Motor neuron (in vitro differentiated cells): Measurements from ENCODE around the gene RAP1A. TPM values are rescaled to one million over a fixed set of nuclear protein-coding genes. Genes with fewer than 3 reads are reported as not detected.
"Not testable (repeated sequence)": the region's sequence is repeated elsewhere in the genome, so short reads cannot be mapped to it uniquely, and the experiment has no call there.

Experiments used
- ATAC-seq, 8 experiments: fragments of 200-7000 bp; cut with Tn5 transposase; replicated peaks in 6 of 8; 2 replicates each; pipeline ENCODE4 v1.8.0; 2021; ENCODE audit warnings: mild to moderate bottlenecking in 8 of 8, moderate library complexity in 8 of 8
- H3K27ac ChIP-seq, 2 donors: fragments of 250-450 bp; sonication (Bioruptor Pico); 2 replicates each; pipeline ENCODE4 v1.9.0; 2021; ENCODE audit warnings: antibody characterized with exemption in 2 of 2, mild to moderate bottlenecking in 2 of 2, moderate library complexity in 1 of 2
- H3K4me1 ChIP-seq, 2 donors: fragments of 250-450 bp; sonication (Bioruptor Pico); replicated peaks in 1 of 2; 2 replicates each; pipeline ENCODE4 v1.6.1; 2021; ENCODE audit warnings: antibody characterized with exemption in 2 of 2, mild to moderate bottlenecking in 2 of 2, moderate library complexity in 1 of 2
- H3K4me3 ChIP-seq, 5 donors: fragments of 250-450 bp; sonication (Bioruptor Pico); 2 replicates each; pipeline ENCODE4 v1.9.0; 2021; ENCODE audit warnings: antibody characterized with exemption in 5 of 5, mild to moderate bottlenecking in 5 of 5, moderate library complexity in 4 of 5
- WGBS, 10 experiments: fragments of 450-650 bp; shearing (Covaris generic); methylation state at CpG; one replicate each; pipeline ENCODE4 v1.0.0; 2022; 5-methylcytosine and 5-hydroxymethylcytosine counted together
- in situ Hi-C, 9 experiments: fragments of 400-800 bp; cut with MboI; loops; one replicate each; pipeline ENCODE4 v1.15.0; 2021; ENCODE audit warnings: low sequenced_read_pairs in 9 of 9, low pct_unique_long_range_greater_than_20kb in 2 of 9; ENCODE audit not compliant: unreplicated experiment in 9 of 9
- total RNA-seq, 8 experiments: library from RNA; unstranded; fragments of 300-600 nt; gene quantifications; 2 replicates each; pipeline versions ENCODE4 v1.2.3 to v1.2.4, GENCODE V29; 2022

The RAP1A gene
- total RNA-seq, 8 experiments from 2014 or later, result 15.2 to 42.6 (median 26.3) TPM

DNA sequence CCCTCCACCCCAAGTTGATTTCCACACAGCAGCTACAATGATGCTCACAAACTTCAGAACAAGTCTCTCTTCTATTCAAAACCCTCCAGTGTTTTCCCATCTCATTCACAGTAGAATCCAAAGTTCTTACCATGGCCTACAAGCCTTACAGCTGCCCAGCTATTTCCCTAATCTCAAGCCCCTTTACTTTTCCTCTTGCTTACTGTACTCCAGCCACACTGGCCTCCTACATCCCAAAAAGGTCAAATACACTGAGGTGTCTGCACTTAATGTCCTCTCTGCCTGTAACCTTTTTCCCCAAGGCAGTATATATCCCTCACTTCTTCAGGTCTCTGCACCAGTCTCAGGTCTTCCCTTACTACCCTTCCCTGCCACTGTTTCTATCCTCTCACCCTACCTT is 2.6 kb downstream of the RAP1A start:
- in situ Hi-C loops, result no loop called here
- Histone ChIP-seq H3K4me3 (no peak overlapping the region), H3K4me1 (peaks cover 9 to 15% of the 10 kb centered on the region in 2 donors), H3K27ac (no peak overlapping the region)
- no peak for ATAC-seq

DNA sequence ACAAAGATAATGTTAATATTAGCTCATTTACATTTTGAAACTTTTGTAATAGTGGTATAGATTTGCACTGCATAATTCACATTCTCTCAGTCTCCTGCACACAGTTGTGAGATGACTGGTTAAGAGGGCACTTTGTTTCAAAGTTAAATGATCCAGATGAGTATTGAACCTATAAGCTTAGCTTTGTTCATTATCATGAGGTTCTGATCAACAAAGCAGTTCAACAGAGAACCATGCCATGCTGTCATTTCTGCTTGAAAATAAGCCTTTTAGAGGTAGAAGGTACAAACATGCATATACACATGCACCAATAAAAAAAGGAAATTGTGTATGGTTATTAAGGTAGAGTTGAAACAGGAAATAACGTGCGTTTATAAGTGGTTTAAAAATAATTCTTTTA is 4.8 kb downstream of the RAP1A start:
- peaks cover 4 to 13% of the 10 kb centered on the region in 2 donors for H3K4me1 ChIP-seq
- WGBS, 10 experiments, result 54 to 100% (median 93%) methylated on average over 2 of the region's 2 CpGs; no CpG with 5 or more reads in 1 of the 10 experiments
- no peak for ATAC-seq
- H3K27ac ChIP-seq, result no peak overlapping the region
- in situ Hi-C loops, result no loop called here
- H3K4me3 ChIP-seq, result no peak overlapping the region

DNA sequence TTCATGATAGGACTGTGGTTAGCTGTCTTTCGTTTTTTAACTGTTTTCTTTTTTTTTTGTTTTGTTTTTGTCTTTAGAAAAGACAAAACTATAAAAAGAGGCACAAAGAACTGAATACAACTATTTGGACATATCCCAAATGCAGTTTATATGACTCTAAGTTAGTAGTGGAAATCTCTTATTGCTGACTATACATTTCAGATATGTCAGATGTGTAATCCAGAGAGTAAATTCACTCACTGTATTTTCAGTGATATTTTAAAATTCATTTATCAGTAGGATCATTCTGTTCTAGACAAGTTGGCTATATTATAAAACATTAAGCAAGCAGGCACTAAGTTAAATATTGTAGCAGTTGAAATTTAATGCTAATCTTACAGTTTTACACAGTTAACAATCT is 5.7 kb downstream of the RAP1A start:
- in situ Hi-C loops, result no loop called here
- no peak overlapping the region for H3K4me3 ChIP-seq
- WGBS, 10 experiments, result 10 to 100% (median 75%) methylated on average over 1 of the region's 1 CpG
- H3K4me1 ChIP-seq, result peaks cover 4 to 13% of the 10 kb centered on the region in 2 donors
- no peak for ATAC-seq
- no peak overlapping the region for H3K27ac ChIP-seq

- Histone ChIP-seq H3K4me1 (no peaks in the 10 kb centered on the region), H3K27ac (no peak overlapping the region), H3K4me3 (no peak overlapping the region)
- 0 to 100% (median 63%) methylated on average over 1 to 2 of the region's 2 CpGs; no CpG with 5 or more reads in 2 of the 10 experiments for WGBS, 10 experiments
- in situ Hi-C loops, result no loop called here
- ATAC-seq, result peak in 3 of 8 experiments; percentile 32 to 40 (median 38)
These were observed 8.6 kb downstream of the RAP1A start for GRCh38 chr1:111628153-111628552.

- Histone ChIP-seq H3K27ac (no peak overlapping the region), H3K4me3 (no peak overlapping the region), H3K4me1 (no peaks in the 10 kb centered on the region)
- ATAC-seq, result no peak
- WGBS, 10 experiments, result 85 to 100% (median 97%) methylated on average over 1 to 4 of the region's 4 CpGs
- in situ Hi-C loops, result no loop called here
These were observed 9.8 kb downstream of the RAP1A start for GRCh38 chr1:111629190-111629954.

DNA sequence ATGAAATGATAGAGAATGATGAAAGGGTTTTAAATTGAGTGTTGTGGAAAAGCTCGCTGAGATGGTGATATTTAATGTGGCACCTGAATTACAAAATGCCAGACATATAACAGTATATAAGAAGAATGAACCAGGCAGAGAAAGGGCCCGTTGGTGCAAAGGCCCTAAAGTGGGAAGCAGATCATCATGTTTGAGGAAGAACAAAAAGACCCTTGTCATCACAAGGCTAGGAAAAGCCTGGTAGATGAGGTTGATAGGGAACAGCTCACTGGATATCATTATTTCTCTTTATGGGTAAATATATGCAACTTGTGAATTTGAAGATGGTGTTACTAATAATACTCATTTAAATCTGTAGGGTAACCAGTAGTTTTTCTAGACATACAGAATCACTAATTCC is 11.0 kb downstream of the RAP1A start:
- H3K4me3 ChIP-seq, result no peak overlapping the region
- no peaks in the 10 kb centered on the region for H3K4me1 ChIP-seq
- H3K27ac ChIP-seq, result no peak overlapping the region
- no peak for ATAC-seq
- in situ Hi-C loops, result no loop called here
- WGBS, 10 experiments, result 60 to 100% (median 91%) methylated on average over 1 to 2 of the region's 2 CpGs

DNA sequence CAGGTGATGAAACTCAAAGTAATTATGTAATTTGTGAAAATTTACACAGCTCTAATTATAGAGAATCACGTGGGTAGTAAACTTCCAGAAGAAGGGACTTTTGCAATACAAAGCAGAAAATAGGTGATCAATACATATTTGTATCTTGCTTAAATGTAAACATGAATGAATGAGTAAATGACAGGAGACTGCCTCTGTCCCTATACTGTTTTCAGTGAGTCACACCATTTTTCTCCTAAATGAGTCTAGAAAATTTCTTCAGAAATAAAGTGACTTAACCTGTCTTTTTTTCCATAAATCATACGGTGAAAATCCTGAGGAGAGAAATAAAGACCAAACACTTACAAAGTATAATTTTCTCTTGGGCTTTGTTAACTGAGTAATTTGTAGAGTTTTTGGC is 11.9 kb downstream of the RAP1A start:
- no peaks in the 10 kb centered on the region for H3K4me1 ChIP-seq
- no peak for ATAC-seq
- in situ Hi-C loops, result no loop called here
- H3K4me3 ChIP-seq, result no peak overlapping the region
- no peak overlapping the region for H3K27ac ChIP-seq
- 41 to 100% (median 68%) methylated on average over 1 to 2 of the region's 2 CpGs for WGBS, 10 experiments

DNA sequence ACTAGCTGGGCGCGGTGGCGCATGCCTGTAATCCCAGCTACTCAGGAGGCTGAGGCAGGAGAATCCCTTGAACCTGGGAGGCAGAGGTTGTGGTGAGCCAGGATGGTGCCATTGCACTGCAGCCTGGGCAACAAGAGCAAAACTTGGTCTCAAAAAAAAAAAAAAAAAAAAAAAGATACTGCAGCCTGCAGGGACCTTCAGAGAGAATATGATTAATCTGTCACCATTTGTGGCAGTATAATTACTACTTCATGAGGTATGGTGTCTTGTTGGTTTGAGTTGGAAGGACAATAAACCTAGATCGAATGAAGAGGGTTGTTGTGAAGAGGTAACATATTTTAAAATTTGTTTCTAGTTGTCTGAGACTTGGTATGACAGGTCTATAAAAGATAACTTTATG is 13.2 kb downstream of the RAP1A start:
- H3K4me1 ChIP-seq, H3K27ac ChIP-seq, in situ Hi-C loops, ATAC-seq, H3K4me3 ChIP-seq: not testable (repeated sequence)
- 83 to 100% (median 100%) methylated on average over 1 to 4 of the region's 4 CpGs; no CpG with 5 or more reads in 1 of the 10 experiments for WGBS, 10 experiments

DNA sequence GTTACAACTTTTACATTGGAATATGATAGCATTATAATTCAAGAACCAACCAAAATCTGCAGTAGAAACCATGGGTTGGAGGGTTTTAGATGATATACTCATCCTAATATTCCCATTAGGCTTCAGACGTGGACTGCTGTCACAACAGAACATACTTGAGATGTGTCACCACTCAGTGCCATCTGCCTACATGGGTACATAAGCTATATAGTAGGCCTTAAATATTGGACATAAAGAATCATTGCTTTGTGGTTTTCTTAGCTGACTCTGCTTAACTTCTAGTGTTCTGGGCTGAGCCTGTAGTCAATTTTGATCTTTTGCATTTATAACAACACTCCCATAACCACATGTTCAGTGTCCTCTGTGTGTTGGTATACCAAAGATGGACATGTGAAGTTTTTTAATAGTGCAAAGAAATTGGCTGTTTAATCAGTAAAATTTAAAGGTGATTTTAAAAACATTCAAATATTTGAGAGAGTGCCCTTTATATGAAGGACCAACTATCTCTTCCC is 14.2 kb downstream of the RAP1A start:
- Histone ChIP-seq H3K4me1 (no peaks in the 10 kb centered on the region), H3K27ac (no peak overlapping the region), H3K4me3 (no peak overlapping the region)
- in situ Hi-C loops, result no loop called here
- WGBS, 10 experiments, result 8 to 100% (median 83%) methylated on average over 1 of the region's 1 CpG; no CpG with 5 or more reads in 4 of the 10 experiments
- ATAC-seq, result peak in 3 of 8 experiments; percentile 66 to 95 (median 84)

GRCh38 chr1:111635324-111636009 is 15.9 kb downstream of the RAP1A start:
- peak in 2 of 8 experiments; percentile 19 to 22 for ATAC-seq
- Histone ChIP-seq H3K4me1 (no peaks in the 10 kb centered on the region), H3K27ac (no peak overlapping the region), H3K4me3 (no peak overlapping the region)
- 82 to 100% (median 100%) methylated on average over 1 to 2 of the region's 2 CpGs; no CpG with 5 or more reads in 1 of the 10 experiments for WGBS, 10 experiments
- in situ Hi-C loops, result no loop called here

GRCh38 chr1:111638320-111638719 is 18.7 kb downstream of the RAP1A start:
- no peak overlapping the region for H3K4me3 ChIP-seq
- H3K4me1 ChIP-seq, result no peaks in the 10 kb centered on the region
- ATAC-seq, result no peak
- WGBS, 10 experiments, result 67 to 100% (median 96%) methylated on average over 1 to 4 of the region's 4 CpGs; no CpG with 5 or more reads in 1 of the 10 experiments
- no peak overlapping the region for H3K27ac ChIP-seq
- in situ Hi-C loops, result no loop called here

DNA sequence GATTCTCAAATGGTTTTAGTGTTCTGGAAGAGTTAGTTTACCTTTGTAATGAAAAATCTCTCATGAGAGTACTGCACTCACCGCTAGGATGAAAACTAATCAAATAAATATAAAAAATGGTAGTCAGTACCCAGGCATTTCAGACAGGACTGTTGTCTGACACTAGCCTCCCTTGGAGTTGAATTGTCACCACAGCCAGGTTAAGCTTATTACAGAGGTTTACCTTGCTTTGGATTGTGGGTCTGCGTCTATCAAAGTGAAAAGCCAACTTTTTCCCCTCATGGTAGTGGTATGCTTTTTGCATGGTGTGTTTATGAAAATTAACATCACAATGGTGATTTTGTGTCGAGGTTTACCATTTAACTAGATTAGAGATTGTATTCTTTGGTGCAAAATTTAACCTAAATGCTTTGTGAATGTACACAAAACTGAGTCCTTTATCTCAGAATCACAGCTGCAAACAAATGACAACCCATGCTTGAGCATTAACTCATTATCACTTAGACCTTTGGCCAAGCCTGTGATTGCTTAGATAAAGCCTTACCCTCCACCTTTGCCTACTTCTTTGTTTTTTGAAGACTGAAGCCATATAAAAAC is 20.1 kb downstream of the RAP1A start:
- no peak overlapping the region for H3K4me3 ChIP-seq
- 62 to 100% (median 85%) methylated on average over 1 to 3 of the region's 3 CpGs for WGBS, 10 experiments
- no peak overlapping the region for H3K27ac ChIP-seq
- H3K4me1 ChIP-seq, result no peaks in the 10 kb centered on the region
- in situ Hi-C loops, result no loop called here
- no peak for ATAC-seq

DNA sequence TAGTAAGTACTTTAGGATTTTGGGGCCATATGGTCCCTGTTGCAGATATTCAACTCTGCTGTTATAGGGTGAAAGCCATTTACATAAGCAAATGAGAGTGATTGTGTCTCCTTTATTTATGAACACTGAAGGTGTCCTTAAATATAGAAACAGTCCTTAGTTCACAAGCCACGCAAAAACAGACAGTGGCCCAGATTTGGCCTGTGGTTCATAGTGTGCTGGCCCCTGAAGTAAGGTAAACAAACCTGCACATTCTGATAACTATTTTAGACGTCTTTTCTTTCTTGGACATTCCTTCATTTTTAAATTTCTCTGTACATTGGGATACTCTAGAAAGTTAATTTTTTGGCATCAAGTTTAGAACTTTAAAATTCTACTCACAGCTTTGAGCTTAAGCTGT is 23.5 kb downstream of the RAP1A start:
- Histone ChIP-seq H3K4me1 (no peaks in the 10 kb centered on the region), H3K4me3 (no peak overlapping the region), H3K27ac (no peak overlapping the region)
- ATAC-seq, result no peak
- in situ Hi-C loops, result no loop called here
- 75 to 100% (median 100%) methylated on average over 1 to 2 of the region's 2 CpGs; no CpG with 5 or more reads in 1 of the 10 experiments for WGBS, 10 experiments
